GM19043 (cell line): Measurements from ENCODE around the gene CNOT2.
"Not testable (repeated sequence)": the region's sequence is repeated elsewhere in the genome, so short reads cannot be mapped to it uniquely, and the experiment has no call there.

Source experiments
- ATAC-seq: cut with Tn5 transposase; IDR thresholded peaks from one replicate; pipeline ENCODE4 v1.9.1; 2021; ENCODE audit warnings: low read depth; ENCODE audit not compliant: unreplicated experiment

Gene CNOT2

DNA sequence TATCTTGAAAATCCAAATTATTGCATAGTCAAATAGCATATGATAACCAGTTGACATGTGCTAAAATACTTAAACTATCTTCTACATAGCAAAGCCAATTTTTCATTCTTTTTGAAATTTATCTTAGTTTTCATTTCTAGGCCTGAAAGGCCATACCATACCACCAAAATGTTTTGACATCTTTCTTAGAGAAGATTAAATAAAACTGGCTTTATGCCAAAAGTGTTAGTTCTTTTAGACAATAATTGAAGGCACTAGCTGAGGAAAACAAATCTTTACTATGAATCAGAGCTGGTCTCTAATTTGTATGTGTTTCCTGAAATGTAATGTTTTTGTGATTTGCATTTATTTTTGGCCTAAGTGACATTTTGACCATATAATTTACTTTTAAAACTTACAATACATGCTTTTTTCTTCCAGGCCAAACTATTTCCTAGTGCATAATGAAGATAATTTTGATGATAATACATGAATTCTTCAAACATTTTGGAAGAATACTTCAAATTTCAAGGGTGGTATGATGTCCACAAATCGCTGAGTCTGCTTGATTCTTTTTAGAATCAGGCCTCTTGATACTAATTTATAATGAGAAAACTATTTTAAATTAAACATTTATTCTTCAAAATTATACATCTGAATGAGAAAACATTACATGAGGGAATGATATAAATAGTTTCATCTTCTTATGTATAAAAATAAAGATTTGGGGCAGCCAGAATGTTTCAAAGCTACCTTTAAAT lies 116.4 kb downstream of the CNOT2 start:
- ATAC-seq, result no peak

GRCh38 chr12:70360218-70360617 lies 117.0 kb downstream of the CNOT2 start:
- ATAC-seq, result no peak

DNA sequence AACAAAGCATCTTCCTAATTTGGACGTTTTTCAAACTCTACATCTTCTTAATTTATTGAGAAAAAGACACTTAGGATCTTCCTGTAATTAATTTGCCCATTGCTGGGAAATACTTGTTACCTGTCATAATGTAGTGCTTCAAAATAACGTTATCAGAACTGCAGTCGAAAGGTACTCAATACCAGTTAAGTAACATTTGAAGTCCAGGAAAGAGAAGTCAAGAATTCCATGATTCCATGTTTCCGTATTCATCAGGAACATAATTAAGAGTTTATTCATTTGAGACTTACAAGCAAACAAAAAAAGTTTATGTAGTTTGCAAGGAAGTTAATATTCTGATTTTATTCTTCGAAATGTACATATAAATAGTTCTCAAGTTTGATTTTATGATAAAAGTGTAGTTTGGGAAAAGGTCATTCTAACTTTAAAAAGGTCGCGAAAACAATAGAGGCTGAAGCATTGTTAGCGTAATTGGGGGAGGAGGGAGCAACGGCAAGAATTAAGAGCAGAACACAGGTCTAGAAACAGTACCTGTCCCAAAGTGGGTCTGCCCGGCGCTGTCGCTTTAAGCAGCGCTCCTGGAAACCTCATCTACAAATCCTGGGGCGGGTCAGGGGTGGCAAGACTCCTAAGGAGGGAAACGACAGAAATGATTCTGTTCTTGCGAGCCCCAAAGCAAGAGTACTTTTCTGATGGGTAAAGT lies 121.6 kb downstream of the CNOT2 start:
- ATAC-seq, result no peak

DNA sequence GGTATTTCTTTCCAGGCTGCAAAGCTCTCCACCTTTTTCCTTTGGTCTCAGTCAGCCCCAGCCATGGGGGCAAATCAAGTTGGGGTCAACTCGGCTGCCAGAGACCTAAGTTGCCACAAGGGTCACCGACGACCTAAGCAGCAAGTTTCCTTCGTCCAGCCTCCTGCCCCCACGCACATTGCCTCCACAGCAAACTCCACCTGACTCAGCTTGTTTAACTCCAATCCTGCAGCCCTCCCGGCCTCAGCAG lies 122.1 kb downstream of the CNOT2 start:
- no peak for ATAC-seq

GRCh38 chr12:70365648-70366518 lies 122.7 kb downstream of the CNOT2 start, which contains the start of gene KCNMB4:
Gene KCNMB4 (plus strand): TSS chr12:70366290. CDS start chr12:70366735, 445 bp downstream.
- ATAC-seq, result peak; percentile 73

- peak; percentile 33 for ATAC-seq
Measured at GRCh38 chr12:70366581-70367257, 123.5 kb downstream of the CNOT2 start.

DNA sequence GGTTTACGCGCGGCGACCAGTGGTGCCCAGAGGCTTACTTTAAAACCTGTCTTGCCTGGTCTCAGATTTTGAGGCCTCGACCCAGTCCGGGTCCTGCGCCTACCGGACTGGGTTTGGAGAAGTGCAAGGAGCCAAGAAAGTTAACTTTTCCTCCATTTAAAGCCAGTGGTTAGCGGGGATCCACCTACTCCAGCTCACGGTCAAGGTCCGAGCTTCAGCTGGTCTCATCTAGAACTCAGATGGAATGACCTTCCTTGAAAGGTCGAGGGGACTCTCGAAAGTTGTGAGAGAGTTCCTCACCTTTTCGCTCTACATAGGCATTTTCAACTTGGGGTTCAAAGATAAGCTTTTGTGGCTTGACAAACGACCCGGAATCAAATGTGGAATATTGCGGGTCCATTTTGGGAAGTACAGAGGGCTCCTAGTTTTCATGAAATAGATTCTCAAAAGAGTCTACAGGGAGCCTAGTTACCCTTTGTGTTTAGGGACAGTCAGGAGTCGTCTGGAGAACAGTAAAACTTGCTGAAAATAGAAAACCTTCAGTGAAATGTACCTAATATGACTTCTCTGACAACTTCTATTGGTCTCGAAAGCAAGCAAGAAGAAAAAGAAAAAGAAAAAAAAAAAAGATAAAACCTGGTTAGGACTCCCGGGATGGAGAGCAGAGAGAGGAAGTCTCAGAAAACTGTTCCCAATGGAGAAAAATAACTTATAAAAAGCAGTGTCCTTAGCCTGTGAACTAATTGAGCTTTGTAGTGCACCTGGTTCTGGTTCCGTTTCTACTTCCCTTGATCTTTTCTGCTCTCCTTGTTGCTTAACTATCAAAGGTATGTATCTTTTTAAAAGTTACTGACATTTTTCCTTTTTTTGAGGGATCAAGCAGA lies 124.3 kb downstream of the CNOT2 start:
- no peak for ATAC-seq

DNA sequence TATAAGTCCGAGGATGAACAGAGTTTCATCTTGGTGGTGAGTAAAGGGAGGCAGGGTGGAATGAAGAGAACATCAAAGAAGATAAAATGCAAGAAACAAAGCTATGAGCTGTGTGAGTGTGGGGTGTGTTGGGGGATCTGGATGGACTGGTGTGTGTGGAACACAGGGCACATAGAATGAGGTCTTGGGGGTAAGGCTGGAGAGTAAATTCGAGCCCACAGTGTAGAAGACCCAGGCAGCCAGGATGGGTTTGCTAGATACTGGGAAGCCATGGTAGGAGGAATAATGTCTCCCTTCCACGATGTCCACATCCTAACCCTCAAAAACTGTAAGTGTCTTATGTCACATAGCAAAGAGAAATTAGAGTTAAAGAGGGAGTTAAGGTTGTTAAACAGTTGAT lies 129.6 kb downstream of the CNOT2 start:
- no peak for ATAC-seq

DNA sequence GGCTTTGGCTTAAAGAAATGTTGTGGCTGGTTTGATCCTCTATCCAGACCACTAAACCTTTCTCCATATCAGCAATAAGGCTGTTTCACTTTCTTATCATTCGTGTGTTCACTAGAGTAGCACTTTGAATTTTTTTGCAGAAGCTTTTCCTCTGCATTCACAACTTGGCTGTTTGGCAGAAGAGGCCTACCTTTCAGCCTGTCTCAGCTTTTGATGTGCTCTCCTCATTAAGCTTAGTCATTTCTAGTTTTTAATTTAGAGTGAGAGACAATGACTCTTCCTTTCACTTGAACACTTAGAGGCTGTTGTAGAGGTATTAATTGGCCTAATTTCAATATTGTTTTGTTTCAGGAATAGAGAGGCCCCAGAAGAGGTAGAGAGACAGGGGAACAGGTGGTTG lies 136.6 kb downstream of the CNOT2 start:
- no peak for ATAC-seq

- ATAC-seq, result no peak
Measured at GRCh38 chr12:70383484-70383883, 140.3 kb downstream of the CNOT2 start.

DNA sequence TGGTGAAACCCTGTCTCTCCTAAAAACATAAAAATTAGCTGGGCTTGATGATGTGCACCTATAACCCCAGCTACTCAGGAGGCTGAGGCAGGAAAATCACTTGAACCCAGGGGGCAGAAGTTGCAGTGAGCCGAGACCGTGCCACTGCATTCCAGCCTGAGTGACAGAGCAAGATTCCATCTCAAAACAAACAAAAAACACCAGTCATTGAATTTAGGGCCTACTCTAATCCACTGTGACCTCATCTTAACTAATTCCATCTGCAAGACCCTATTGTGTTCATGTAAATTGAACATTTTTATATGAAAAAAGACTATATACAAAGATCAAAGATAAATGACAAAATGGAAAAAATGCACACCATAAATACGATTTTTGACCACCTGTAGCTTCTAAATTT lies 140.7 kb downstream of the CNOT2 start:
- no peak for ATAC-seq

DNA sequence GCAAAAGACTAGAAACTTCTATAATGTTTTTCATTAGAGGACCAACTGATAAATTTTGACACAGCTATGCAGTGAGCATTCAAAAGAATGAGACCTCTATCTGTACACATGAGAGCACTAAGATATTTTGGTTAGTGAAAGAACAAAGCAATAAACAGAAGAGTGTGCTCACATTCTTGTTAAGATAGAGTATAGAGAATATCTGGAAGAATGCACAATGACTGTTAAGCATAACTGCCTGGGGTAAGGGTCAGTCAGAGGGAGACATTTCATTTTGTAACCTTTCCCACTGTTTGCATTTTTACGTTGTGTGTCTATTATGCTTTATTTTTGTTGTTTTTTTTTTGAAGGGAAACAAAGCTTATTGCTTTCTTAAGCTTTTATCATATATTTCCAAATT lies 143.5 kb downstream of the CNOT2 start:
- no peak for ATAC-seq

DNA sequence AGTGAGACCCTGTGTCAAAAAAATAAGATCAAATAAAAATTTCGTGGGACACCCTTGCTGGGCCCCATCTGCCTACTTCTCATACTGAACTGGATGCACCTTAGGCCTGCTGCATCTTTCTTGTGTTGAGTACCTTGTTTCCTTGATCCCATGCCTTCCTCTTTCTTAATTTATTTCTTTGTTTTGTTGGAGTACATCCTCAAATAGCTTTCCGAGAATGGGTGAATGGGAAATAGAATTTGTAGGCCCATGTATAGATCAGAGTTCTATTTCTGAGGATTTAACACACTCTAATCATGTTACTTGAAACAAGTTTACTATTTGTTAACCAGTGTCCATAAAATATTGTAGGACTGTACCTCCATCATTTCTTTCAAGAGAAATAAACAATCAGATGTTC lies 146.4 kb downstream of the CNOT2 start:
- ATAC-seq, result no peak

GRCh38 chr12:70392631-70393030 lies 149.4 kb downstream of the CNOT2 start:
- not testable (repeated sequence) for ATAC-seq

GRCh38 chr12:70393787-70394499 lies 150.7 kb downstream of the CNOT2 start:
- no peak for ATAC-seq

GRCh38 chr12:70398002-70398401 lies 154.8 kb downstream of the CNOT2 start:
- no peak for ATAC-seq

GRCh38 chr12:70398862-70399261 lies 155.6 kb downstream of the CNOT2 start:
- ATAC-seq, result no peak

- no peak for ATAC-seq
Measured at GRCh38 chr12:70399311-70399710, 156.1 kb downstream of the CNOT2 start.

DNA sequence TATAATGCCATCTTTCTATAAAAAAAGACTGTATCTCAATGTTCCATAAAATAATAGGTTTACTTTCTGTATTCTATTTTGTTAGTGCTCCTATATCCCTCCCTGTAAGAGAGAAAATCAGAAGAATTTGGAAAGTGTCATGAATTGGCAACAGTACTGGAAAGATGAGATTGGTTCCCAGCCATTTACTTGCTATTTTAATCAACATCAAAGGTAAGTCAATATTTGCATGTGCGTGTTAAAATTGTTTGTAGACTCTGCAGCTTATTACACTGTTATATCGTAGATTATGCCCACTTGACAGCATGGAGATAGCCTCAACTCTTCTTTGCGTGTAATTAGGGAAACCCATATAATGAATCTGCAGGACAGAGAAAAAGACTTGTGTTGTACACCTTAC lies 156.9 kb downstream of the CNOT2 start:
- no peak for ATAC-seq
